HG03196 (cell line): ENCODE measurements around the gene PRR14.

ENCODE experiments used
- ATAC-seq: cut with Tn5 transposase; IDR thresholded peaks from one replicate; pipeline ENCODE4 v1.9.1; 2021; ENCODE audit not compliant: unreplicated experiment

The PRR14 gene

DNA sequence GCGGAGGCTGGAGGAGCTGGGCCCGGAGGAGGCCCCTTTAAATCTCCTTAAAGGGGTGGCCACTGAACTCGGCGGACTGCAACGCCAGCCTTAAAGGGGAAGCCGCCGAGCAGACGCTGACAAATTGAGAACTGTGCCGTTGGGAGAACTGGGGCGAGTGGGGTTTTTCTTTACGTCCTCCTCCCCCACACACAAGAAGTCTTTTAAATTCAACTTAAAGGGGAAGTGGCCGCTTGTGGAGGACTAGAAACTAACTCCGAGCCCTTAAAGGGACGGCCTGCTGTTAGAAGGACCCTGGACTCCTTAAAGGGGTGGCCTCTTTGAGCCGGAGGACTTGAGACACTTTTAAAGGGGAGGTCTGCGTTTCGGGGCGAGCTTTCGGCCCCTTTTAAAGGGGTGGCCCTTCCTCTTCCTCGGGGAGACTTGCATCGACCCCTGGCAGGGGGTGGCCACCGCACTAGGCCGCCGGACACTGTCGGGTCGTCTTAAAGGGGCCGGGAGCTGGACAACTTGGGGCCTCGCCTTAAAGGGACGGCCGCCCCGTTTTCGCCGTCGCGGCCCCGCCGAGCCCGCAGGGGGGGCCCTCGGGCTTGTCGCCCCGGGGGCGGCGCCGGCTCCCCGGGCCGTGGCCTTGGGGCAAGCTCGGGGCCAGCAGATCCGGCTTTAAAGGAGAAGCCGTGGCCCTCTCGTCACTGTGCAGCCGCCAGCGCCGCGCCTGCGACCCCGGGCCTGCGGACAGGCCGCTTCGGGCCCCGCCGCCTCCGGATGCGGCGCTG lies 8.2 kb downstream of the PRR14 start:
- peak; percentile 24 for ATAC-seq

DNA sequence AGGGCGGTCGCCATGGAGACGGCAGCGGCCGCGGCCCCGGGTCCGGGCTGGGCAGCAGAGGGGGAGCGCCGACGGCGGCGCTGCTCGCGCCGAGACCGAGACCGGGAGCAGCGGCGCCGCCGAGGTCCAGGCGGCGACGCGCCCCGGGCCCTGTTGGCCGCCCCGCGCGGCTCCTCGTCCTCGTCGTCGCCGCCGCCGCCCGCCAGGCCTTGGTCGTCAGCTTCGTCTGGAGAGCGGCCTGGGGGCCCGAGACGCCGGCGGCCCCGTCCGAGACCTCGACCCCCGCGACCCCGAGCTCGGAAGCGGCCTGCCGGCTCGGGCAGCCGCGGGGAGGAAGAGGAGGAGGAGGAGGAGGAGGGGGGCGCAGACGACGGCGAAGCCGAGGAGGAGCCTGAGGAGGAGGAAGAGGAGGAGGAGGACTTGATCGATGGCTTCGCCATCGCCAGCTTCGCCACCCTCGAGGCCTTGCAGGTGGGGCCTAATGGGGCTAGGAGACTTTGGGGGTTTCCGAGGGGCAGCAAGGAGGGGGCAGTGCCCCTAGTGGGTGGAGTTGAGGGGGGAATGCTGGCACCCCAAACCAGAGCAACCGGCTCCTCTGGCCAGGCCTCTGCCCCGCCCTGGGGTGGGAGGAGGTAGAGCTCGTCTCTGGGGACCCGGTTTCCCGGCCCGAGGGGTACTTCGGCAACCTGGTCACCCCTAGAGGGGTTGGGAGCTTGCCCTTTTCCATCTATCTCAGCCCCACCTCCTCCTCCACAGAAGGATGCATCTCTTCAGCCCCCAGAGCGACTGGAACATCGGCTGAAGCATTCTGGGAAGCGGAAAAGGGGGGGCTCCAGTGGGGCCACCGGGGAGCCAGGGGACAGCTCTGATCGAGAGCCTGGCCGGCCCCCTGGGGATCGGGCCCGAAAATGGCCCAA lies 9.0 kb downstream of the PRR14 start:
- no peak for ATAC-seq

DNA sequence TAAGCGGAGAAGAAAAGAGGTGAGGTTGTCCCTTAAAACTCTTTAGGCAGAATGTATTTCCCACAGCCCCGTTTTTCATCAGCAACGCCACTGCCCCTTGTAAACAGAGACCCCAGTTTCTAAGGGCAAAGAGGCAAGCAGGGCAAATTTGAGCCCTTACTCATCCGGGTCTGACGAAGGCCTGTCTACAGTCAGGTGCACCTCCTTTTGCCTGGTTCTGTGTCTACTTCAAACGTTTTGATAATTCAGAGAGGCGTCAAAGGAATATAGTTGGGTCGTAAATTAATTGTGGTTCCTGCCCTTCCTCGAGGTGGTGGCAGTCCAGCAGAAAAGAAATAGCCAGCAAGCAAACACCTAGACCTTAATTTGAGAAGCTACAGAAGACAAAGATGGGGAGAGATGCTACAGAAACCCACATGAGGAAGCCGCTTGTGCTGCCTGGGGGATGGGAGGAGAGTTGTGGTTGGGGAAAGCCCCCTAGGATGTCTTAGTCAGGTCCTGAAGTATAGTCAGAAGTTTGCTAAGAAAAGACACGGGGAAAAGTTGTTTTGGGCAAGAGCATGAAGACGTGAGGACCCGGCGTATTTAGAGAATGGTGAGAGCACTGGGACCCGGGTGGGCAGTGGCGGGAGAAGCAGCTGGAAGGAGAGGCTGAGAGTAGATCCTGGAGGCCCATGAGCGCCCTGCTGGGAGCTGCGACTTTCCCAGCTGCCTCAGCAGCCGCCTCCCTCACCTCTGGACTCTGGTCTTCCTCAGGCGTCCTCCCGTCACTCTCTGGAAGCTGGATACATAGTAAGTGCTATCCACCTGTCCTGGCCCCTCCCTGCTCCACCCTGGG lies 9.9 kb downstream of the PRR14 start:
- ATAC-seq = no peak

DNA sequence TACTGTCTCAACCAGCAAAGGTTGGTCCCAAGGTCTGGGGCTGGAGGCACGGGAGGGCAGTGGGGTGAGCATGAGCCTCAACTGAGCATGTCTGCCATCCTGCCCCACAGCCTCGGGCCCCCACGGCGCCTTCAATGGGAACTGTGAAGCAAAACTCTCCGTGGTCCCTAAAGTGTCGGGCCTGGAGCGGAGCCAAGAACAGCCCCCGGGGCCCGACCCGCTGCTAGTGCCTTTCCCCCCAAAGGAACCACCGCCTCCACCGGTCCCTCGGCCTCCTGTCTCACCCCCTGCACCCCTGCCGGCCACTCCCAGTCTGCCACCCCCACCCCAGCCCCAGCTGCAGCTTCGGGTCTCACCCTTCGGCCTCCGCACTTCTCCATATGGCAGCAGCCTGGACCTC lies 11.7 kb downstream of the PRR14 start:
- ATAC-seq = no peak

DNA sequence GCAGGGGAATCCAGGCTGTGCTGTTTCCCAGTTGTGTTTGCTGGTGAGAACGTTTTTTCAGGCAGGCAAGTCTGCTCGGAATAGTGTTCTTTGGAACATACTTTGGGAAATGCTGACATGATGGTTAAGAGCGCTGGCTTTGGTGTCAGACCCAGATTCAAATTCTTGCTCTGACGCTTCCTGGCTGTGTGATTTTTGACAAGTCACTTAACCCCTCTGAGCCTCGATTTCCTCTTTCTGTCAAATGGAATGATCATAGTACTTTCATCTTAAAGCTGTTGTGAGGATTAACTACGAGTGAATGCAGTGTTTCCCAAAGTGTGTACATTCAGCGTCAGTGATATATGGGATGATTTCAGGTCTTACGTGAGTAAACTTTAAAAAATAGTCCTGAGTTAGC lies 12.3 kb downstream of the PRR14 start:
- no peak for ATAC-seq

DNA sequence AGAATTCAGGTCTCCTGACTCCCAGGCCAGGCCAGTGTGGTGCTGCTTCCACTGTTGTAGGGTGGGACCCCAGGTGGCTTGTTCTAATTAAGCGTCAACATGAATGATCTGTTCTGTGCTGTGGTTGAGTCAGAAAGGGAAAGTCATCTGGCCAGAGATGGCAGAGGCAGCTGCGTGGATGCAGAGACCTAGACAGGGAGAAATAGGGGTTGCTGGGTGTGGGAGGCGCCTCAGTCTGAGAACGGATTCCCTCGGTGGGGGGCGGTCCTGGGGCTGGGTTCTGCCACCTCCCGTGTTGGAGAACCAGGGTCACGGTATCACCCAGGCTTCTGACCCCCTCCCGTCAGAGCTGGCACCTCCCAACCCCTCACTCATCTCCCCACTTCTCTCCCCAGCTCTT lies 13.1 kb downstream of the PRR14 start:
- ATAC-seq = no peak

DNA sequence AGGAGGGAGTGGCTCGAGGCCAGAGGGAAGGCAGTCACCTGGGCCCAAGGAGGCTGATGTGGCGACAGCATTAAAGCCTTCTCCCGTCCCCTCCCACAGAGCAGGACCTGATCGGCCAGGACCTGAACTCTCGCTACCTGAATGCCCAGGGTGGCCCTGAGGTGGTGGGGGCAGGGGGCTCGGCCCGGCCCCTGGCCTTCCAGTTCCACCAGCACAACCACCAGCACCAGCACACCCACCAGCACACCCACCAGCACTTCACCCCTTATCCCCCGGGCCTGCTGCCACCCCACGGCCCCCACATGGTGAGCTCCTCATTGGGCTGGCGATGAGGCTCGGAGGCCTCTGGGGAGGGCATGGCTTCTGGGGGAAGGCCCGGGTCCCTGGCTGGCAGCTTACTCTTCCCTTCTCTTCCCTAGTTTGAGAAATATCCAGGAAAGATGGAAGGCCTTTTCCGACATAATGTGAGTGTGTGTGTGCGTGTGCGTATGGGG lies 13.9 kb downstream of the PRR14 start:
- no peak for ATAC-seq

DNA sequence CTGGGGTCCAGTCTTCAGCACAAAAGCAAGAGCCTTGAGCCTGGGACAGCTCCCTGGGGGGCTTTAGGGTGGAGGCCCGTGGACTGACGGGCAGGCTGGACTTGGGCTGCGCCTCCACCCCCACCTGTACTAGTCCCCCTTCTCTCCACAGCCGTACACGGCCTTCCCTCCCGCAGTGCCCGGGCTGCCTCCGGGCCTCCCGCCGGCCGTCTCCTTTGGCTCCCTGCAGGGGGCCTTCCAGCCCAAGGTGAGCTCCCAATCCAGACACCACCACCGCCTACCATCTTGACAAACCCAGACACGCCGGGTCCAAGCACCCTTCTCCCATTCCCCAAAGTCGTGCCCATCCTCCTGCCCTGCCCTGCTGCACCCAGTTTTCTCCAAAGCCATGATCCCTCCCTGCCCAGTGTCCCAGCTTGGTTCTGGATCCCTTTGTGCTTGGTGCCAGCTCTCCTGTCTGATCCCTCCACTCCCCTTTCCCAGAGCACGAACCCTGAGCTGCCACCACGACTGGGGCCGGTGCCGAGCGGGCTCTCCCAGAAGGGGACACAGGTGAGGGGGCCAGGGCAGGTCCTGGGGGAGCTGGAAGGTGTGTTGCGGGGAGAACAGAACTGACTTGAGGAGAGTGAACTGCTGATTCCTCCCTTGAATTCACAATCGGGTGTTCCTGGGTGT lies 14.5 kb downstream of the PRR14 start:
- ATAC-seq = no peak

DNA sequence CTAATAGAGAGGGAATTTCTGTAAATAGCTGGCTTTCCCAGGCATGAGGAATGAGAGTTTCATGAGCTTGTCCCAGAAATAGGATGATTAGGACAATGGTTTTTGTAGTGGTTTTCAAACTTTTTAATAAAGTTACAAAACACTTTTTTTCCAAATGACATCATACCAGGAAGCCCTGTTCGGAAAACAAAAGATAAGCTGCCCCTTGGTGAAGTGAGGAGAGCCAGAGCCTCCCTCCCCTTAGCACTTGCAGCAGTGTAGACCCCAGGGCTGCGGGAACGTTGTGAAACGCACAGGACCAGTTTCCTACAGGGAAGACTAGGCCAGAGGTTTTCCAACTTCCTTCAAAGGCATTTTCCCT lies 15.1 kb downstream of the PRR14 start:
- no peak for ATAC-seq

DNA sequence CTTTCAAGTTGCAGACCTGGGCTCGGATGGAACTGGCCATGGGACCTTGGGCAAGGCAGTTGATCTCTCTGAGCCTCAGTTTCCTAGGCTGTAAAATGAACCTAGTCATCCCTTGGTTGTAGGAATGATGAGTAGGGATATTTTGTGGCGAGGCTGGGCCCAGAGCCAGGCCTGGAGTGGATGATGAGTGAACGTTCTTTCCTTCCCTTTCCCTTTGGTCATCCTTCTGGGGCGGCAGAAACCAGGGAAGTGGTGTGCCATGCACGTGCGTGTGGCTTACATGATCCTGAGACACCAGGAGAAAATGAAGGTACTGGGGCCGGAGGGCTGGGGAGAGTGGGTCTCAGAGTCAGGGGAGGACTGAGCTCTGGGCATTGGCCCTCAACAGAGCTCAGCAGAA lies 15.9 kb downstream of the PRR14 start:
- no peak for ATAC-seq

DNA sequence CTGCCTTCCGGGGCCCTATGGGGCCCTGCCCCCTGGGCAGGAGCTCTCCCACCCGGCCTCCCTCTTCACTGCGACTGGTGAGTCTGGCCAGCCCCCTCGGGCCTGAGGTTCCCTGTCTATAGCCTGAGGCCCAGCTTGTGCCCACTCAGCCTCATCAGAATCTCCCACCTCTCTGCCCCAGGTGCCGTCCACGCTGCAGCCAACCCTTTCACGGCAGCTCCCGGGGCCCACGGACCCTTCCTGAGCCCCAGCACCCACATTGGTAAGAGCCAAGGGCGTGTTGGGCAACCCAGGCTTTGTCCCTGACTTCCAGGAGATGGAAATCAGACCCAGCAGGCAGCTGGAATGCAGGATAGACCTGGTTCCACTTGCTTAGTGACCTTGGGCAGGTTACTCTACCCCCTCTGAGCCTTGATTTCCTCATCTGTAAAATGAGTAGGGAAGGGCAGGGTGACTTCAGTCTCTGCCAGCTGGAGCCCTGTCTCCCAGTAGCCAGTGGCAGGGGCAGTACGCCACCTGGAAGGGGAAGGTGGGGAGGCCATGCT lies 16.7 kb downstream of the PRR14 start:
- ATAC-seq = no peak

DNA sequence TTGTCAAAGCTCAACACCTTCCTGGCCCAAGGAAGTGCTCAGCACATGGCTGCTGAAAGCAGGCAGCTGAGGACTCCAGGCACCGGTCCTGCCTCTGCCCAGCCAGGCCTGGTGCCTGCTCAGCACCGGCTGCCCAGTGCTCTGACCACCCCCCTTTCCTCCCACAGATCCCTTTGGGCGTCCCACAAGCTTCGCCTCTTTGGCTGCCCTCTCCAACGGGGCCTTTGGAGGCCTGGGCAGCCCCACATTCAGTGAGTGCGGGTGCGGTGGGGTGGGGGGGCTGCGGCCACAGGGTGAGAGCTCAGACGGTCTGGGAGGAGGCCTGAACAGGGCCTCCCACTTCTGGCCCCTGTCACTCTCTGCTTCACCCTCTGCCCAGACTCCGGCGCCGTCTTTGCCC lies 17.6 kb downstream of the PRR14 start:
- no peak for ATAC-seq

DNA sequence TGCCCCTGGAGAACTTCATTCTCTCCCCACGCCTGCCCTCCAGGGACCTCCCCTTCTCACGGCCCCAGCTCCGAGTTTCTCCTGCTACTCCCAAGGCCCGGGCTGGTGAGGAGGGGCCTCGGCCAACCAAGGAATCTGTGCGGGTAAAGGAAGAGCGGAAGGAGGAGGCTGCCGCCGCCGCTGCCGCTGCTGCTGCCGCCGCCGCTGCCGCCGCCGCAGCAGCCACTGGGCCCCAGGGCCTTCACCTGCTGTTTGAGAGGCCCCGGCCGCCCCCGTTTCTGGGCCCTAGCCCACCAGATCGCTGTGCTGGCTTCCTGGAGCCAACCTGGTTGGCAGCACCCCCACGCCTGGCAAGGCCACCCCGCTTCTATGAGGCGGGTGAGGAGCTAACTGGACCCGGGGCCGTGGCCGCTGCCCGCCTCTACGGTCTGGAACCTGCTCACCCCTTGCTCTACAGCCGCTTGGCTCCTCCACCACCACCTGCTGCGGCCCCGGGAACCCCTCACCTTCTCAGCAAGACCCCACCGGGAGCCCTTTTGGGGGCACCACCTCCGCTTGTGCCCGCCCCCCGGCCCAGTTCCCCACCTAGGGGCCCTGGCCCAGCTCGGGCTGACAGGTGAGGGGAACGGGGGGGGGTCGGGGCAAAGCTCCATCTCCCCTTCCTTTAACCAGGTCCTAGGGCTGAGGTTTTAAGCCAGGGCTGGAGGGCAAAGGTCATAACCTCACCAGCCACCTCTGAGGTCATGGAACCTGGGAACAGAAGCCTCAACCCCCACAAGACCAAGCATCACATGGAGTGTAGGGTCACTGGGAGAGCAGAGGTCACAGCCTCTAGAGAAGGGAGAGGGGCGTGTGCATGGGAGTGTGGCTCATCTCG lies 18.5 kb downstream of the PRR14 start:
- no peak for ATAC-seq

DNA sequence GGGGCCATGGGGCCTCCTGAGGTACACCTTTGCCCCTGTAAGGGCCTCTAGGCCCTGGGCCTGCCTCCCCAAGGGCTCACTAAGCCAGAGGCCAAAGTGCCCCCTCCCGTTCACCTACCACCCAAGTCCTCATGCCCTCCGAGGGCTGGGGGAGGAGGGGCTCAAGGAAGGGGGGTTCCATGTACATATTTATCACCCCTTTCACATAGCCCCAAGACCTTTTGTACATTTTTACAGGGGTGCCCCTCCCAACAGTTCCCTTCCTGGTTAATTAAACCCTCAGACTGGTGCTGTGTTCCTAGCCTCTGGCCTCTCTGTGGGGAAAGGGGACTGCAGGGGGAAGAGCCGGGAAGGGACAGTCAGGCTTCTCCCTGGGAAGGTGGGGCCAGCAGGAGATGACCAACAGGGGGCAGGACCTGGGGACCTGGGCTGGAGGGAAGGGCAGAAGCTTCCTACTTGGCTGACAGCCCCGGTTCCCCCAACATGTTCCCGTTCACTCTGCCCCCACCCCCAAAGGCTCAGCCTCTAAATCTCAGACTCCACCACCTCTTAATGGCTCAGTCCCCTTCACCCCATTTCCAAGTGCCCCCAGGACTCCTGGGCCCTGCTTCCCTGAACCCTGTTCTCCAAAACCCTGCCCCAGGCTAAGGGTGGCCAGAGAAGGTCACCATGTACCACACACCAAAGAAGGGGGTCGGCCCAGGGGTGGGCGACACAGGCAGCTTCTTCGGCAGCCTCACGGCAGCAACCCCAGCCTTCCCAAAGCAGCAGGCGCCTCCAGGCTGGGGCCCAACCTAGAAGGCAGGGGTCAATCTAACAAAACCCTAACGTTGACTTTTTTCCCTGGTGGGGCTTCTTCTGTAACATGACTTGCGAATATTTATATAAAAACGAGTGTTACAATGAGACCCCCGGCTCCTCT lies 19.4 kb downstream of the PRR14 start:
- no peak for ATAC-seq

DNA sequence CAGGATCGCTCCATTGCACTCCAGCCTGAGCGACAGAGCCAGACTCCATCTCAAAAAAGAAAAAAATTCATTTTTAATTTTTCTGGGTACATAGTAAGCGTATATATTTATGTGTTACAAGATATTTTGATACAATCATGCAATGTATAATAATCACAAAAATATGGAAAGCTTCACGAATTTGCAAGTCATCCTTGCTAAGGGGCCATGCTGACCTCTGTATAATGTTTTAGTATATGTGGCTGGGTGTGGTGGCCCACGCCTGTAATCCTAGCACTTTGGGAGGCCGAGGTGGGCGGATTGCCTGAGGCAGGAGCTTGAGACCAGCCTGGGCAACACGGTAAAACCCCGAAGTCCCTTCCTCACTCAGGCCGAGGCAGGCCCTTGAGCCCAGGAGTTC lies 24.4 kb downstream of the PRR14 start:
- no peak for ATAC-seq

DNA sequence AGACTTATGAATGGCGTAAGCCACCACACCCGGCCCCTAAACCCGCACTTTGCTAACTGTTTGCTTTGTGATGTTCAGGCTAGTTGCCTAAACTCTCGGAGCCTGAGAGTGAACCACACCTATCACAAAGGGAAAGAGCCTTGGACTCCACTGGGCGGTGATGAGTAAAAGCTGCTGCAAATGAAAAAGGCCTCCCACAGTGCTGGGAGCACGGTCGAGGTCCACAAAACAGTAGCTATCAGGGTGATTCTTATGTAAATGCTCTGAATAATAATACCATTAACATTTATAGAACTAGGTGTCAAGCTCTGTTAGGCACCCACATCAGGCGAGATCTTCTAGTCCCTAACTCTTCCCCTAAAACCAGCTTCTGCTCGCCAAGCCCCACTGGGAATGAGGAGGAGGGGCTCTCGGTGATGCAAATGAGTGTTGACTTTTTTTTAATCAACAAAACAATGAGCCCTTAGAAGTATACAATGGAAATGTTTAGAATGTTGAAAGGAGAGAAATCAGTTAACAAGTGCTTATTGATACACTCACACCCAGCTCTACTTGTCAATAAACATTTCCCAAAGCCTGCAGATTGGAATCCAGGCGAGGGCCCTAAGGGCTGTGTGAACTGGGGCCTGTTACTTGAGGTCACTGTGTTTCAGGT lies 27.3 kb downstream of the PRR14 start:
- ATAC-seq = no peak

DNA sequence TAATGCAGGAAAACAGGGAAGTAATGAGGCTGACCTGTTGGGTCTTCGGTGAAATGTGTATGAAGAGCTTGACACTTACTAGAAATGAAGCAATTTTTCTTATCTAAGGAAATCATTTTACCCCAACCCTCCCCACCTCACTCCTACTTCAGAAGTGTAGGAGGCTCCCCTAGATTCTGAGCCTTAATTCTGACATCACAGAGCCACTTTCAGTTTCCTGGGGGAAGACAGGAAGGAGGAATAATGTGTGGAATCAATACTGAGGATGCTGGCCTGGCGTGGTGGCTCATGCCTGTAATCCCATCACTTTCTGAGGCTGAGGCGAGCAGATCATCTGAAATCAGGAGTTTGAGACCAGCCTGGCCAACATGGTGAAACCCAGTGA lies 27.8 kb downstream of the PRR14 start:
- ATAC-seq = no peak

DNA sequence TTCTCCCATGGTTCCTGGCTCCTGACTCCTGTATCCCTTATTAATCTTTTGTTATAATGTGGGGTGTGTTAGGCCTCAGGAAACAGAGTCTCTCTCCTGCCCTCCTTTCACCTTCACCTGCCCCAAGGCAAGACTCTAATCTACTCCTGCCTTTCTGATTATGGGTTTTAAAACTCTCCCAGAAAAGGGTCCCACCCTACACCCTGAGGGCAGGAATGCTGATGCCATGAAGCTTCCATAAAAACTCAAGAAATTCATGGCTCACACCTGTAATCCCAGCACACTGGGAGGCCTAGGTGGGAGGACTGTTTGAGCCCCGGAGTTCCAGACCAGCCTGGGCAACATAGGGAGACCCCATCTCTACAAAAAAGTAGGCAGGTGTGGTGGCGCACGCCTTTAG lies 29.6 kb downstream of the PRR14 start:
- ATAC-seq = no peak
